Measurements from ENCODE around the gene RRP7A.

DNA sequence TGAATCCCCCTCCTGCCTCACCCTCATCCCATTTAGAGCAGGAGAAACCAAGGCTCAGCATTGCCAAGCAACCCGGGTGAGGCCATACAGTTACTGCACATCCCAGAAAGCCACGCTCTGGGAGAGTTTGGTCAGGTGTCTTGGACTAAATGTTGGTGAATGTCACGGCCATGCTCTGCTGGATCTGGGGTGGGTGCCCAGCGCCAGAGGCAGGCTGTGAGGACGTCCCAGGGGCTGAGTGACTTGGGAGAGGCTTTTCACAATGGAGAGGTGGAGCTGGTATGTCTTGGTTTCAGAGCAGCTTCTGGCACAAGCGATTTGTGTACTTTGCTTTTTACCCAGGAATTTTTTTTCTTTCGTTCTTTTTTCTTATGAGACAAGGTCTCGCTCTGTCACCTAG, 40.8 kb upstream of the RRP7A start:
- TF ChIP-seq, protein P1, sequence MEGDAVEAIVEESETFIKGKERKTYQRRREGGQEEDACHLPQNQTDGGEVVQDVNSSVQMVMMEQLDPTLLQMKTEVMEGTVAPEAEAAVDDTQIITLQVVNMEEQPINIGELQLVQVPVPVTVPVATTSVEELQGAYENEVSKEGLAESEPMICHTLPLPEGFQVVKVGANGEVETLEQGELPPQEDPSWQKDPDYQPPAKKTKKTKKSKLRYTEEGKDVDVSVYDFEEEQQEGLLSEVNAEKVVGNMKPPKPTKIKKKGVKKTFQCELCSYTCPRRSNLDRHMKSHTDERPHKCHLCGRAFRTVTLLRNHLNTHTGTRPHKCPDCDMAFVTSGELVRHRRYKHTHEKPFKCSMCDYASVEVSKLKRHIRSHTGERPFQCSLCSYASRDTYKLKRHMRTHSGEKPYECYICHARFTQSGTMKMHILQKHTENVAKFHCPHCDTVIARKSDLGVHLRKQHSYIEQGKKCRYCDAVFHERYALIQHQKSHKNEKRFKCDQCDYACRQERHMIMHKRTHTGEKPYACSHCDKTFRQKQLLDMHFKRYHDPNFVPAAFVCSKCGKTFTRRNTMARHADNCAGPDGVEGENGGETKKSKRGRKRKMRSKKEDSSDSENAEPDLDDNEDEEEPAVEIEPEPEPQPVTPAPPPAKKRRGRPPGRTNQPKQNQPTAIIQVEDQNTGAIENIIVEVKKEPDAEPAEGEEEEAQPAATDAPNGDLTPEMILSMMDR (conservative IDR thresholded peaks at IDR 0.05) = no peak
- TF ChIP-seq ZFX (IDR thresholded peaks at IDR 0.05) = no peak
